WTC11 (cell line): Measurements from ENCODE around the gene BCL11A. TPM values are rescaled to one million over a fixed set of nuclear protein-coding genes. Genes with fewer than 3 reads are reported as not detected.

Source experiments
- ATAC-seq: fragments of 200-7000 bp; cut with Tn5 transposase; 2 replicates; pipeline ENCODE4 v1.10.0; 2021; ENCODE audit warnings: mild to moderate bottlenecking, moderate library complexity
- CTCF ChIA-PET: fragments of 300-600 bp; sonication (Branson Sonifier 250); formaldehyde crosslinking; loops from one replicate; lab custom pipeline; 2021; ENCODE audit warnings: antibody characterized with exemption; lab: Charles Lee
- POLR2A ChIA-PET: fragments of 350-600 bp; sonication (Branson Sonifier 250); formaldehyde crosslinking; loops from one replicate; lab custom pipeline; 2021; ENCODE audit warnings: antibody characterized with exemption; lab: Charles Lee
- DNase-seq: peaks from one replicate; pipeline ENCODE4 v3.0.0; 2021; ENCODE audit warnings: low spot score
- H3K27ac Mint-ChIP-seq: 2 replicates; pipeline ENCODE4 v1.8.0; 2021; ENCODE audit warnings: mixed read lengths
- H3K27me3 Mint-ChIP-seq: 2 replicates; pipeline ENCODE4 v1.8.0; 2021; ENCODE audit warnings: low read depth, mild to moderate bottlenecking, moderate library complexity, mixed read lengths
- H3K36me3 Mint-ChIP-seq: 2 replicates; pipeline ENCODE4 v1.8.0; 2021; ENCODE audit warnings: mixed read lengths
- H3K4me1 Mint-ChIP-seq: 2 replicates; pipeline ENCODE4 v1.8.0; 2022; ENCODE audit warnings: mixed read lengths
- H3K4me3 Mint-ChIP-seq: 2 replicates; pipeline ENCODE4 v1.8.0; 2021; ENCODE audit warnings: mild to moderate bottlenecking, moderate library complexity, mixed read lengths
- H3K9me3 Mint-ChIP-seq: 2 replicates; pipeline ENCODE4 v1.8.0; 2021; ENCODE audit warnings: mixed read lengths
- ARID4B ChIP-seq: sonication (generic); formaldehyde crosslinking; IDR thresholded peaks from 2 replicates; pipeline ENCODE4 v1.8.0; 2023; ENCODE audit warnings: missing genetic modification reagents, mild to moderate bottlenecking, borderline replicate concordance
- ERG ChIP-seq: fragments of 250-450 bp; sonication (Bioruptor Pico); IDR thresholded peaks from 2 replicates; pipeline ENCODE4 v1.8.0; 2021; ENCODE audit warnings: mild to moderate bottlenecking
- IRF2 ChIP-seq: sonication (generic); formaldehyde crosslinking; IDR thresholded peaks from 2 replicates; pipeline ENCODE4 v1.8.0; 2022; ENCODE audit warnings: low read depth, missing genetic modification reagents, borderline replicate concordance
- NFATC4 ChIP-seq: fragments of 250-450 bp; sonication (Bioruptor Pico); IDR thresholded peaks from 2 replicates; pipeline ENCODE4 v1.9.0; 2021; ENCODE audit warnings: mild to moderate bottlenecking
- NR1H2 ChIP-seq: sonication (generic); formaldehyde crosslinking; IDR thresholded peaks from 2 replicates; pipeline ENCODE4 v1.9.0; 2021; ENCODE audit warnings: mild to moderate bottlenecking, moderate library complexity, missing genetic modification reagents
- TCF7 ChIP-seq: sonication (generic); formaldehyde crosslinking; IDR thresholded peaks from 2 replicates; pipeline ENCODE4 v1.8.0; 2022; ENCODE audit warnings: mild to moderate bottlenecking, low read depth, missing genetic modification reagents, moderate library complexity
- TEAD4 ChIP-seq: sonication (generic); formaldehyde crosslinking; IDR thresholded peaks from 2 replicates; pipeline ENCODE4 v1.8.0; 2022; ENCODE audit warnings: mild to moderate bottlenecking, missing genetic modification reagents
- ZNF263 ChIP-seq: sonication (generic); formaldehyde crosslinking; IDR thresholded peaks from 2 replicates; pipeline ENCODE4 v1.8.1; 2022; ENCODE audit warnings: low read depth, mild to moderate bottlenecking, moderate library complexity, missing genetic modification reagents
- ZNF281 ChIP-seq: sonication (generic); formaldehyde crosslinking; IDR thresholded peaks from 2 replicates; pipeline ENCODE4 v1.8.0; 2023; ENCODE audit warnings: mild to moderate bottlenecking, missing genetic modification reagents
- total RNA-seq: library from RNA; stranded (reverse); gene quantifications from 3 replicates; pipeline ENCODE4 v1.2.3, GENCODE V29; 2021
- TF ChIP-seq, protein P1 (sequence below): sonication (generic); formaldehyde crosslinking; IDR thresholded peaks from 2 replicates; pipeline ENCODE4 v1.8.1; 2023; ENCODE audit warnings: mild to moderate bottlenecking, missing genetic modification reagents
- TF ChIP-seq, protein P2 (sequence below): sonication (generic); formaldehyde crosslinking; IDR thresholded peaks from 2 replicates; pipeline ENCODE4 v1.8.0; 2022; ENCODE audit warnings: mild to moderate bottlenecking, missing genetic modification reagents
- TF ChIP-seq, protein P3 (sequence below): sonication (generic); formaldehyde crosslinking; conservative IDR thresholded peaks from 2 replicates; pipeline ENCODE4 v1.8.1; 2023; ENCODE audit warnings: mild to moderate bottlenecking, low read depth, missing genetic modification reagents, moderate library complexity
- TF ChIP-seq, protein P4 (sequence below): sonication (generic); formaldehyde crosslinking; IDR thresholded peaks from 2 replicates; pipeline ENCODE4 v1.8.0; 2022; ENCODE audit warnings: mild to moderate bottlenecking, missing genetic modification reagents
- TF ChIP-seq, protein P5 (sequence below): fragments of 250-450 bp; sonication (Bioruptor Pico); IDR thresholded peaks from 2 replicates; pipeline ENCODE4 v2.1.2; 2022; ENCODE audit warnings: mild to moderate bottlenecking, moderate library complexity
- TF ChIP-seq, protein P6 (sequence below): sonication (generic); formaldehyde crosslinking; IDR thresholded peaks from 2 replicates; pipeline ENCODE4 v1.8.1; 2023; ENCODE audit warnings: mild to moderate bottlenecking, missing genetic modification reagents

Gene BCL11A
- total RNA-seq, 1 experiment from 2014 or later: 53.2 TPM

- Mint-ChIP-seq H3K4me1 (peaks cover 69% of the 10 kb centered on the region), H3K4me3 (no peak overlapping the region), H3K9me3 (peaks cover 13% of the 10 kb centered on the region), H3K36me3 (peaks cover 12% of the 10 kb centered on the region), H3K27ac (no peak overlapping the region), H3K27me3 (peaks cover 15% of the 10 kb centered on the region)
- CTCF ChIA-PET: no interaction called here
- POLR2A ChIA-PET: no interaction called here
- TF ChIP-seq NFATC4 (CRISPR knock-in tag): no peak
- DNase-seq: no peak
- no peak for ATAC-seq
Observed at GRCh38 chr2:60413069-60413813, 140.2 kb downstream of the BCL11A start.

GRCh38 chr2:60412620-60413019 is 140.8 kb downstream of the BCL11A start:
- TF ChIP-seq, protein P1, sequence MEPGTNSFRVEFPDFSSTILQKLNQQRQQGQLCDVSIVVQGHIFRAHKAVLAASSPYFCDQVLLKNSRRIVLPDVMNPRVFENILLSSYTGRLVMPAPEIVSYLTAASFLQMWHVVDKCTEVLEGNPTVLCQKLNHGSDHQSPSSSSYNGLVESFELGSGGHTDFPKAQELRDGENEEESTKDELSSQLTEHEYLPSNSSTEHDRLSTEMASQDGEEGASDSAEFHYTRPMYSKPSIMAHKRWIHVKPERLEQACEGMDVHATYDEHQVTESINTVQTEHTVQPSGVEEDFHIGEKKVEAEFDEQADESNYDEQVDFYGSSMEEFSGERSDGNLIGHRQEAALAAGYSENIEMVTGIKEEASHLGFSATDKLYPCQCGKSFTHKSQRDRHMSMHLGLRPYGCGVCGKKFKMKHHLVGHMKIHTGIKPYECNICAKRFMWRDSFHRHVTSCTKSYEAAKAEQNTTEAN (CRISPR knock-in tag): no peak
- TF ChIP-seq ARID4B (no peak), NR1H2 (CRISPR knock-in tag) (no peak), ZNF263 (no peak), NFATC4 (CRISPR knock-in tag) (no peak), TCF7 (CRISPR knock-in tag) (no peak), TEAD4 (no peak), IRF2 (CRISPR knock-in tag) (no peak), ERG (CRISPR knock-in tag) (no peak), ZNF281 (no peak)
- TF ChIP-seq, protein P2, sequence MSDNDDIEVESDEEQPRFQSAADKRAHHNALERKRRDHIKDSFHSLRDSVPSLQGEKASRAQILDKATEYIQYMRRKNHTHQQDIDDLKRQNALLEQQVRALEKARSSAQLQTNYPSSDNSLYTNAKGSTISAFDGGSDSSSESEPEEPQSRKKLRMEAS (CRISPR knock-in tag): no peak
- TF ChIP-seq, protein P3, sequence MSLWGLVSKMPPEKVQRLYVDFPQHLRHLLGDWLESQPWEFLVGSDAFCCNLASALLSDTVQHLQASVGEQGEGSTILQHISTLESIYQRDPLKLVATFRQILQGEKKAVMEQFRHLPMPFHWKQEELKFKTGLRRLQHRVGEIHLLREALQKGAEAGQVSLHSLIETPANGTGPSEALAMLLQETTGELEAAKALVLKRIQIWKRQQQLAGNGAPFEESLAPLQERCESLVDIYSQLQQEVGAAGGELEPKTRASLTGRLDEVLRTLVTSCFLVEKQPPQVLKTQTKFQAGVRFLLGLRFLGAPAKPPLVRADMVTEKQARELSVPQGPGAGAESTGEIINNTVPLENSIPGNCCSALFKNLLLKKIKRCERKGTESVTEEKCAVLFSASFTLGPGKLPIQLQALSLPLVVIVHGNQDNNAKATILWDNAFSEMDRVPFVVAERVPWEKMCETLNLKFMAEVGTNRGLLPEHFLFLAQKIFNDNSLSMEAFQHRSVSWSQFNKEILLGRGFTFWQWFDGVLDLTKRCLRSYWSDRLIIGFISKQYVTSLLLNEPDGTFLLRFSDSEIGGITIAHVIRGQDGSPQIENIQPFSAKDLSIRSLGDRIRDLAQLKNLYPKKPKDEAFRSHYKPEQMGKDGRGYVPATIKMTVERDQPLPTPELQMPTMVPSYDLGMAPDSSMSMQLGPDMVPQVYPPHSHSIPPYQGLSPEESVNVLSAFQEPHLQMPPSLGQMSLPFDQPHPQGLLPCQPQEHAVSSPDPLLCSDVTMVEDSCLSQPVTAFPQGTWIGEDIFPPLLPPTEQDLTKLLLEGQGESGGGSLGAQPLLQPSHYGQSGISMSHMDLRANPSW: no peak
- TF ChIP-seq, protein P4, sequence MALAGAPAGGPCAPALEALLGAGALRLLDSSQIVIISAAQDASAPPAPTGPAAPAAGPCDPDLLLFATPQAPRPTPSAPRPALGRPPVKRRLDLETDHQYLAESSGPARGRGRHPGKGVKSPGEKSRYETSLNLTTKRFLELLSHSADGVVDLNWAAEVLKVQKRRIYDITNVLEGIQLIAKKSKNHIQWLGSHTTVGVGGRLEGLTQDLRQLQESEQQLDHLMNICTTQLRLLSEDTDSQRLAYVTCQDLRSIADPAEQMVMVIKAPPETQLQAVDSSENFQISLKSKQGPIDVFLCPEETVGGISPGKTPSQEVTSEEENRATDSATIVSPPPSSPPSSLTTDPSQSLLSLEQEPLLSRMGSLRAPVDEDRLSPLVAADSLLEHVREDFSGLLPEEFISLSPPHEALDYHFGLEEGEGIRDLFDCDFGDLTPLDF (CRISPR knock-in tag): no peak
- TF ChIP-seq, protein P5, sequence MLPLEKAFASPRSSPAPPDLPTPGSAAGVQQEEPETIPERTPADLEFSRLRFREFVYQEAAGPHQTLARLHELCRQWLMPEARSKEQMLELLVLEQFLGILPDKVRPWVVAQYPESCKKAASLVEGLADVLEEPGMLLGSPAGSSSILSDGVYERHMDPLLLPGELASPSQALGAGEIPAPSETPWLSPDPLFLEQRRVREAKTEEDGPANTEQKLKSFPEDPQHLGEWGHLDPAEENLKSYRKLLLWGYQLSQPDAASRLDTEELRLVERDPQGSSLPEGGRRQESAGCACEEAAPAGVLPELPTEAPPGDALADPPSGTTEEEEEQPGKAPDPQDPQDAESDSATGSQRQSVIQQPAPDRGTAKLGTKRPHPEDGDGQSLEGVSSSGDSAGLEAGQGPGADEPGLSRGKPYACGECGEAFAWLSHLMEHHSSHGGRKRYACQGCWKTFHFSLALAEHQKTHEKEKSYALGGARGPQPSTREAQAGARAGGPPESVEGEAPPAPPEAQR (CRISPR knock-in tag): no peak
- TF ChIP-seq, protein P6, sequence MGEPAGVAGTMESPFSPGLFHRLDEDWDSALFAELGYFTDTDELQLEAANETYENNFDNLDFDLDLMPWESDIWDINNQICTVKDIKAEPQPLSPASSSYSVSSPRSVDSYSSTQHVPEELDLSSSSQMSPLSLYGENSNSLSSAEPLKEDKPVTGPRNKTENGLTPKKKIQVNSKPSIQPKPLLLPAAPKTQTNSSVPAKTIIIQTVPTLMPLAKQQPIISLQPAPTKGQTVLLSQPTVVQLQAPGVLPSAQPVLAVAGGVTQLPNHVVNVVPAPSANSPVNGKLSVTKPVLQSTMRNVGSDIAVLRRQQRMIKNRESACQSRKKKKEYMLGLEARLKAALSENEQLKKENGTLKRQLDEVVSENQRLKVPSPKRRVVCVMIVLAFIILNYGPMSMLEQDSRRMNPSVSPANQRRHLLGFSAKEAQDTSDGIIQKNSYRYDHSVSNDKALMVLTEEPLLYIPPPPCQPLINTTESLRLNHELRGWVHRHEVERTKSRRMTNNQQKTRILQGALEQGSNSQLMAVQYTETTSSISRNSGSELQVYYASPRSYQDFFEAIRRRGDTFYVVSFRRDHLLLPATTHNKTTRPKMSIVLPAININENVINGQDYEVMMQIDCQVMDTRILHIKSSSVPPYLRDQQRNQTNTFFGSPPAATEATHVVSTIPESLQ (CRISPR knock-in tag): no peak
- CTCF ChIA-PET: no interaction called here
- Mint-ChIP-seq H3K36me3 (peaks cover 12% of the 10 kb centered on the region), H3K27ac (no peak overlapping the region), H3K4me1 (peaks cover 63% of the 10 kb centered on the region), H3K27me3 (peaks cover 9% of the 10 kb centered on the region), H3K9me3 (peaks cover 13% of the 10 kb centered on the region), H3K4me3 (no peak overlapping the region)
- DNase-seq (no peak), ATAC-seq (no peak)
- POLR2A ChIA-PET: no interaction called here
